ENCODE data around the gene LRMDA.

DNA sequence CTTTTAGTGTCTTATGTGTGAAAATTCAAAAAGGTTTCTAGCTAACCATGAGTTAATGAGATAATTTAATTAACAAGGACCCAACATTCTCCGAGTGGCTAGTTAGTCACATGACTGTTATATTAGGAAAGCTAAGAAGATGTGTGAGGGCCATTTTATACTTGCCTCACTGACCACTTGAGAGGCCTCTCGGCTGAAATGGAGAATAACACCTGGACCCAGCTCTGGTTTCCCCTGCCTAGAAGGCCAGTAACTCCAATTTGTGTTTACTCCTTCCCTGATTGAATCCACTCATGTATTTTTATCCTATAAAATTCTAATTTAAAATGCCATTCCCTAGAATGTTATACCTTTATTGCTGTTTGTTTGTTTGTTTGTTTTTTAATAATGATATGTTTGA is 1115.0 kb downstream of the LRMDA start:
- TF ChIP-seq, protein P1, sequence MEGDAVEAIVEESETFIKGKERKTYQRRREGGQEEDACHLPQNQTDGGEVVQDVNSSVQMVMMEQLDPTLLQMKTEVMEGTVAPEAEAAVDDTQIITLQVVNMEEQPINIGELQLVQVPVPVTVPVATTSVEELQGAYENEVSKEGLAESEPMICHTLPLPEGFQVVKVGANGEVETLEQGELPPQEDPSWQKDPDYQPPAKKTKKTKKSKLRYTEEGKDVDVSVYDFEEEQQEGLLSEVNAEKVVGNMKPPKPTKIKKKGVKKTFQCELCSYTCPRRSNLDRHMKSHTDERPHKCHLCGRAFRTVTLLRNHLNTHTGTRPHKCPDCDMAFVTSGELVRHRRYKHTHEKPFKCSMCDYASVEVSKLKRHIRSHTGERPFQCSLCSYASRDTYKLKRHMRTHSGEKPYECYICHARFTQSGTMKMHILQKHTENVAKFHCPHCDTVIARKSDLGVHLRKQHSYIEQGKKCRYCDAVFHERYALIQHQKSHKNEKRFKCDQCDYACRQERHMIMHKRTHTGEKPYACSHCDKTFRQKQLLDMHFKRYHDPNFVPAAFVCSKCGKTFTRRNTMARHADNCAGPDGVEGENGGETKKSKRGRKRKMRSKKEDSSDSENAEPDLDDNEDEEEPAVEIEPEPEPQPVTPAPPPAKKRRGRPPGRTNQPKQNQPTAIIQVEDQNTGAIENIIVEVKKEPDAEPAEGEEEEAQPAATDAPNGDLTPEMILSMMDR (IDR thresholded peaks at IDR 0.05): no peak
- TF ChIP-seq EZH2 (IDR thresholded peaks at IDR 0.05; ENCODE audit: borderline replicate concordance, insufficient read depth, low read depth, low read length, poor library complexity, severe bottlenecking): no peak
